Measurements from ENCODE around the gene GATB. TPM values are rescaled to one million over a fixed set of nuclear protein-coding genes. Genes with fewer than 3 reads are reported as not detected.

The GATB gene
- total RNA-seq, 1 donor from 2014 or later: 11.1 TPM

DNA sequence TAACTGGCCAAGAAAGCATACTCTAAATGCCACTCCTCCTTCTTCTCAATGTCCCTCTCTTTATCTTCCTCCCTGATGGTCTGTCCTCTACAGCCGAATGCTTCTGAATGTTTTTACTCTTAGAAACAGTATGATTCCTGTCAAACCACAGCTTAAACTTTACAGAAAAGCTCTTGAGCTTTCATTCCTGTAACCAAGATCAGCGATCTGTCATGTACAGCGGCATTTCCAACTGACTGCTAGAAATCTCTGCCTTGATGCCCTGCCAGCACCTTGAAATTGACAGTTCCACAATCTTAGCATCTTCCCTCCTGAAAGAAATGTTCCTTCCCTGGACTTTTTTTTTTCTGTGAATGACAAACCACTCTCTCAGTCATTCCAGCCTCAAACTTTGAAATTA is 11.5 kb upstream of the GATB start:
- FAIRE-seq (no peak), DNase-seq (ENCODE audit: low read depth) (no peak)
- Histone ChIP-seq H3K4me3 (ENCODE audit: low read depth, low read length) (no peak overlapping the region), H3K36me3 (ENCODE audit: control insufficient read depth, insufficient read depth, low read length) (no peaks in the 10 kb centered on the region), H3K27me3 (ENCODE audit: control insufficient read depth, insufficient read depth, low read length) (no peaks in the 10 kb centered on the region)
- TF ChIP-seq, protein P1, sequence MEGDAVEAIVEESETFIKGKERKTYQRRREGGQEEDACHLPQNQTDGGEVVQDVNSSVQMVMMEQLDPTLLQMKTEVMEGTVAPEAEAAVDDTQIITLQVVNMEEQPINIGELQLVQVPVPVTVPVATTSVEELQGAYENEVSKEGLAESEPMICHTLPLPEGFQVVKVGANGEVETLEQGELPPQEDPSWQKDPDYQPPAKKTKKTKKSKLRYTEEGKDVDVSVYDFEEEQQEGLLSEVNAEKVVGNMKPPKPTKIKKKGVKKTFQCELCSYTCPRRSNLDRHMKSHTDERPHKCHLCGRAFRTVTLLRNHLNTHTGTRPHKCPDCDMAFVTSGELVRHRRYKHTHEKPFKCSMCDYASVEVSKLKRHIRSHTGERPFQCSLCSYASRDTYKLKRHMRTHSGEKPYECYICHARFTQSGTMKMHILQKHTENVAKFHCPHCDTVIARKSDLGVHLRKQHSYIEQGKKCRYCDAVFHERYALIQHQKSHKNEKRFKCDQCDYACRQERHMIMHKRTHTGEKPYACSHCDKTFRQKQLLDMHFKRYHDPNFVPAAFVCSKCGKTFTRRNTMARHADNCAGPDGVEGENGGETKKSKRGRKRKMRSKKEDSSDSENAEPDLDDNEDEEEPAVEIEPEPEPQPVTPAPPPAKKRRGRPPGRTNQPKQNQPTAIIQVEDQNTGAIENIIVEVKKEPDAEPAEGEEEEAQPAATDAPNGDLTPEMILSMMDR (IDR thresholded peaks at IDR 0.05; ENCODE audit: insufficient read depth, low read length, severe bottlenecking): no peak

DNA sequence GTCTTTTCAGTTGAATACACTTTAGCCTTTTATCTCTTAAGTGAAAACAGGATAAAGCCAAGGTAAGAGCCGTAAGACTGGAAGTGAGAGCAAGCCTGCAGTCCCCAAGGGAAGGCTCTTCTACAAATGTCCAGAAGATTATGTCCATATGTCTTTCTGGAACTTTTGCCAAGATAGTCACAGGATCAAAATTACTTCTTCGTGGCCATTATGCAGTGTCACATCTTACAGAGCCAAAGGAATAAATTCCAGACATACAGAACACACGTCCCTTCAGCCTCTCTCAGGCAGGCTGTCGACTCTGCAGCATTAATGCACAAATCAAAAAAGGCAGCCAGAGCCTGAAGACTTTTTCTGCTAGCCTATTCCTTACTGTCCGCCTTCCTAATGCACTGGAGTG is 10.9 kb upstream of the GATB start:
- FAIRE-seq (no peak), DNase-seq (ENCODE audit: low read depth) (no peak)
- Histone ChIP-seq H3K36me3 (ENCODE audit: control insufficient read depth, insufficient read depth, low read length) (no peaks in the 10 kb centered on the region), H3K27me3 (ENCODE audit: control insufficient read depth, insufficient read depth, low read length) (no peaks in the 10 kb centered on the region), H3K4me3 (ENCODE audit: low read depth, low read length) (no peak overlapping the region)
- TF ChIP-seq, protein P1 (IDR thresholded peaks at IDR 0.05; ENCODE audit: insufficient read depth, low read length, severe bottlenecking): no peak

DNA sequence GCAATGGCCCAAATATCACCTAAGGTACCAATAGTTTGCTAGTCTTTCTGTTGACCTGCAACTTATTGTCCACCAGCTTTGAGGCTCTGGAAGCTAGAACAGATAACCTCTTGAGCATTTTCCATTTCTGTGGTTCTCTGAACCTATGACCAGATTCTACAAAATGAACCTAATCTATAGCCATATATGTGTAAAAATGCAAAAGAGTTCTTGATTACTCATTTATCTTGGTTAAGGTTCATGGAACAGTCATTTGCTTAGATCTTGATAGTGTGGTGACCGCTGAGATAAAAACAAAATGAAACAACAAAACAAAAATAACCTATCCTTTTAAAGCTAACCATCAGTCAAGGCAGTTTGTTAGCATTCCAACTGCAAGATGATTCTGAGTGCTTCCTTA is 9.3 kb upstream of the GATB start:
- Histone ChIP-seq H3K4me3 (ENCODE audit: low read depth, low read length) (no peak overlapping the region), H3K27me3 (ENCODE audit: control insufficient read depth, insufficient read depth, low read length) (no peaks in the 10 kb centered on the region), H3K36me3 (ENCODE audit: control insufficient read depth, insufficient read depth, low read length) (no peaks in the 10 kb centered on the region)
- no peak for DNase-seq (ENCODE audit: low read depth)
- TF ChIP-seq, protein P1 (IDR thresholded peaks at IDR 0.05; ENCODE audit: insufficient read depth, low read length, severe bottlenecking): no peak
- no peak for FAIRE-seq

DNA sequence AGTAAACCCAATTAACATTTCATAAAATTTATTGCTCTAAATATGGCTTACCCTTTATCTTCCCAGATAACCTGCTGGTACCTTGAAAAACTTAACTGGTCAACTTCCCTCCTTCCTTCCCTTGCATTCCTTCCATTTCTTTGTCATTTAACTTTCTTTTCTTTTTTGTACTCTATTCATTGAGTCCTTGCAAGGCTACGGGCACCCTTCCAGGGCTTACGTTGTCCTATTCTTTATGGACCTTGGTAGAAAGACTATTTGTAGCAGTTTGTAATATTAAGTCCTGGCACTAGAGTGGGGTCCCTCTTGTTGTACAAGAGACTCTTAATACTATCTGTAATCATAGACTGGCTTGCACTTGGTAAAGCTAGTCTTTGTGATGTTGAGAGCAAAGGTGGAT is 8.0 kb upstream of the GATB start:
- no peak for FAIRE-seq
- no peak overlapping the region for H3K4me3 ChIP-seq (ENCODE audit: low read depth, low read length)
- H3K27me3 ChIP-seq (ENCODE audit: control insufficient read depth, insufficient read depth, low read length): no peaks in the 10 kb centered on the region
- DNase-seq (ENCODE audit: low read depth): no peak
- H3K36me3 ChIP-seq (ENCODE audit: control insufficient read depth, insufficient read depth, low read length): no peaks in the 10 kb centered on the region
- TF ChIP-seq, protein P1 (IDR thresholded peaks at IDR 0.05; ENCODE audit: insufficient read depth, low read length, severe bottlenecking): no peak

DNA sequence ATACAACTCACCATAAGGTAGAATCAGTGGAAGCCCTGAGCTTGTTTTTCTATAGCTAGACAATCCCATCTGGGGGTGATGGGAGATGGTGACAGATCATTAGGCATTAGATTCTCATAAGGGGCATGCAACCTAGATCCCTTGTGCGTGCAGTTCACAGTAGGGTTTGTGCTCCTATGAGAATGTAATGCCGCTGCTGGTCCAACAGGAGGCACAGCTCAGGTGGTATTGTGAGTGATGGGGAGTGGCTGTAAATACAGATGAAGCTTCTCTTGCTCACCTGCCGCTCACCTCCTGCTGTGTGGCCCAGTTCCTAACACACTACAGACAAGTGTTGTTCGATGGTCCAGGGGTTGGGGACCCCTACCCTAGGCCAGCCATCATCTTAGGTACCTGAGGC is 5.9 kb upstream of the GATB start:
- TF ChIP-seq, protein P1 (IDR thresholded peaks at IDR 0.05; ENCODE audit: insufficient read depth, low read length, severe bottlenecking): peak; percentile 42
- peak; percentile 43 for DNase-seq (ENCODE audit: low read depth)
- no peak overlapping the region for H3K4me3 ChIP-seq (ENCODE audit: low read depth, low read length)
- no peaks in the 10 kb centered on the region for H3K27me3 ChIP-seq (ENCODE audit: control insufficient read depth, insufficient read depth, low read length)
- H3K36me3 ChIP-seq (ENCODE audit: control insufficient read depth, insufficient read depth, low read length): no peaks in the 10 kb centered on the region
- no peak for FAIRE-seq

DNA sequence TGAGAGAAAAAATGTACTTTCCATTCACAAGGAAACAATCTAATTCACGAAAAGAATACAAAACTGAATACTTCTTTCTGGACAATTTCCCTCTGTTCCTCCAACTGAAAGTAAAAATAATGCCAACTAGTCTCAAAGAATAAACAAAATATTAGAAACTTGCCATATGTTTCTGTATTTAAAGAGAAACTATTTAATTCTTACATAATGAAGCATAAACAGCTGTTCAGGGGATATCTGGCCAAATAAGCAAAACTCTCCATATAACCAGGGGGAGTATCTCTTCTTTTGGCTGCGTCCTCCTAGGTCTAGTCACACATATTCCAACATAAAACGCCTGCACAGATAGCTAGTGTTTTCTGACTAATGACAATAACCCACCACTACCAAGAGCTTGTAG is 805 bp downstream of the GATB start:
- FAIRE-seq (no peak), DNase-seq (ENCODE audit: low read depth) (no peak)
- no peaks in the 10 kb centered on the region for H3K36me3 ChIP-seq (ENCODE audit: control insufficient read depth, insufficient read depth, low read length)
- H3K27me3 ChIP-seq (ENCODE audit: control insufficient read depth, insufficient read depth, low read length): no peaks in the 10 kb centered on the region
- peak overlapping the region; percentile 75 for H3K4me3 ChIP-seq (ENCODE audit: low read depth, low read length)
- TF ChIP-seq, protein P1 (IDR thresholded peaks at IDR 0.05; ENCODE audit: insufficient read depth, low read length, severe bottlenecking): no peak
